Smooth muscle cell (in vitro differentiated cells): ENCODE measurements around the gene INTS14. TPM values are rescaled to one million over a fixed set of nuclear protein-coding genes. Genes with fewer than 3 reads are reported as not detected.

Experiments used
- DNase-seq: peaks from one replicate; lab custom pipeline; 2025; ENCODE audit not compliant: unreplicated experiment; lab: John Stamatoyannopoulos, UW
- H2AFZ ChIP-seq: fragments of 200-600 bp; sonication (generic); 2 replicates; pipeline ENCODE4 v1.6.0; 2016; ENCODE audit warnings: antibody characterized with exemption, low read depth, mild to moderate bottlenecking
- H3F3A ChIP-seq: fragments of 200-600 bp; sonication (generic); 2 replicates; pipeline ENCODE4 v1.6.0; 2017; ENCODE audit warnings: antibody characterized with exemption, low read depth
- H3K27ac ChIP-seq: fragments of 200-600 bp; sonication (generic); 2 replicates; pipeline ENCODE4 v1.5.1; 2016; ENCODE audit warnings: low read depth, mild to moderate bottlenecking
- H3K27me3 ChIP-seq: fragments of 200-600 bp; sonication (generic); 2 replicates; pipeline ENCODE4 v1.6.1; 2016; ENCODE audit warnings: low read depth, mild to moderate bottlenecking
- H3K36me3 ChIP-seq: fragments of 200-600 bp; sonication (generic); 2 replicates; pipeline ENCODE4 v1.5.1; 2016; ENCODE audit warnings: low read depth
- H3K4me1 ChIP-seq: fragments of 200-600 bp; sonication (generic); 2 replicates; pipeline ENCODE4 v1.5.1; 2016; ENCODE audit warnings: low read depth
- H3K4me2 ChIP-seq: fragments of 200-600 bp; sonication (generic); 2 replicates; pipeline ENCODE4 v1.6.0; 2016; ENCODE audit warnings: mild to moderate bottlenecking
- H3K4me3 ChIP-seq: fragments of 200-600 bp; sonication (generic); 2 replicates; pipeline ENCODE4 v1.5.1; 2016; ENCODE audit warnings: mild to moderate bottlenecking
- H3K79me2 ChIP-seq: fragments of 200-600 bp; sonication (generic); 2 replicates; pipeline ENCODE4 v1.6.0; 2016; ENCODE audit warnings: low read depth, mild to moderate bottlenecking
- H3K9ac ChIP-seq: fragments of 200-600 bp; sonication (generic); 2 replicates; pipeline ENCODE4 v1.6.0; 2016; ENCODE audit warnings: low read depth
- H3K9me3 ChIP-seq: fragments of 200-600 bp; sonication (generic); replicated peaks from 2 replicates; pipeline ENCODE4 v1.5.1; 2016; ENCODE audit warnings: low read depth
- H4K20me1 ChIP-seq: fragments of 200-600 bp; sonication (generic); 2 replicates; pipeline ENCODE4 v1.6.0; 2016; ENCODE audit warnings: low read depth
- WGBS: methylation state at CpG from one replicate; pipeline ENCODE4 v1.1.7; 2016; ENCODE audit warnings: low lambda C conversion rate; 5-methylcytosine and 5-hydroxymethylcytosine counted together
- polyA plus RNA-seq: library from polyadenylated mRNA; unstranded; fragments of >200 nt; fragmentation: Nextera tagmentation; extraction: Ambion mirVana; gene quantifications from 2 replicates; pipeline ENCODE4 v1.2.1, GENCODE V29; 2016
- total RNA-seq: library from RNA; depleted of rRNA; stranded (reverse); fragments of >200 nt; gene quantifications from 2 replicates; pipeline ENCODE4 v1.2.3, GENCODE V29; 2014
- TF ChIP-seq, protein P1 (sequence below): fragments of 200-600 bp; sonication (generic); IDR thresholded peaks from 2 replicates; pipeline ENCODE4 v1.5.1; 2017; ENCODE audit warnings: borderline replicate concordance, mild to moderate bottlenecking, antibody characterized with exemption; ENCODE audit not compliant: insufficient read depth, poor library complexity, severe bottlenecking

INTS14 gene
- total and polyA plus RNA-seq, 2 experiments from 2014 or later, result 18.3 to 22.5 TPM

GRCh38 chr15:65630760-65631159 lies 19.8 kb upstream of the INTS14 start:
- Histone ChIP-seq H3F3A (no peaks in the 10 kb centered on the region), H2AFZ (no peak overlapping the region), H3K27ac (no peak overlapping the region), H3K27me3 (no peaks in the 10 kb centered on the region), H3K4me1 (no peaks in the 10 kb centered on the region), H3K36me3 (peaks cover 2% of the 10 kb centered on the region), H3K79me2 (no peaks in the 10 kb centered on the region), H3K9ac (no peak overlapping the region), H3K4me3 (no peak overlapping the region), H4K20me1 (no peaks in the 10 kb centered on the region), H3K4me2 (no peak overlapping the region), H3K9me3 (no peaks in the 10 kb centered on the region)
- WGBS, result 99% methylated on average over 5 of the region's 5 CpGs
- TF ChIP-seq, protein P1, sequence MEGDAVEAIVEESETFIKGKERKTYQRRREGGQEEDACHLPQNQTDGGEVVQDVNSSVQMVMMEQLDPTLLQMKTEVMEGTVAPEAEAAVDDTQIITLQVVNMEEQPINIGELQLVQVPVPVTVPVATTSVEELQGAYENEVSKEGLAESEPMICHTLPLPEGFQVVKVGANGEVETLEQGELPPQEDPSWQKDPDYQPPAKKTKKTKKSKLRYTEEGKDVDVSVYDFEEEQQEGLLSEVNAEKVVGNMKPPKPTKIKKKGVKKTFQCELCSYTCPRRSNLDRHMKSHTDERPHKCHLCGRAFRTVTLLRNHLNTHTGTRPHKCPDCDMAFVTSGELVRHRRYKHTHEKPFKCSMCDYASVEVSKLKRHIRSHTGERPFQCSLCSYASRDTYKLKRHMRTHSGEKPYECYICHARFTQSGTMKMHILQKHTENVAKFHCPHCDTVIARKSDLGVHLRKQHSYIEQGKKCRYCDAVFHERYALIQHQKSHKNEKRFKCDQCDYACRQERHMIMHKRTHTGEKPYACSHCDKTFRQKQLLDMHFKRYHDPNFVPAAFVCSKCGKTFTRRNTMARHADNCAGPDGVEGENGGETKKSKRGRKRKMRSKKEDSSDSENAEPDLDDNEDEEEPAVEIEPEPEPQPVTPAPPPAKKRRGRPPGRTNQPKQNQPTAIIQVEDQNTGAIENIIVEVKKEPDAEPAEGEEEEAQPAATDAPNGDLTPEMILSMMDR, result no peak
- no peak for DNase-seq

- no peaks in the 10 kb centered on the region for H4K20me1 ChIP-seq
- 92% methylated on average over 3 of the region's 3 CpGs for WGBS
- no peak overlapping the region for H3K9ac ChIP-seq
- DNase-seq, result no peak
- H3K4me1 ChIP-seq, result no peaks in the 10 kb centered on the region
- H3F3A ChIP-seq, result no peaks in the 10 kb centered on the region
- H3K4me2 ChIP-seq, result no peak overlapping the region
- no peak overlapping the region for H3K27ac ChIP-seq
- H3K4me3 ChIP-seq, result no peak overlapping the region
- peaks cover 4% of the 10 kb centered on the region for H3K36me3 ChIP-seq
- no peak overlapping the region for H2AFZ ChIP-seq
- no peaks in the 10 kb centered on the region for H3K9me3 ChIP-seq
- no peaks in the 10 kb centered on the region for H3K27me3 ChIP-seq
- TF ChIP-seq, protein P1, result no peak
- no peaks in the 10 kb centered on the region for H3K79me2 ChIP-seq
These were observed 18.6 kb upstream of the INTS14 start for GRCh38 chr15:65629548-65629947.

DNA sequence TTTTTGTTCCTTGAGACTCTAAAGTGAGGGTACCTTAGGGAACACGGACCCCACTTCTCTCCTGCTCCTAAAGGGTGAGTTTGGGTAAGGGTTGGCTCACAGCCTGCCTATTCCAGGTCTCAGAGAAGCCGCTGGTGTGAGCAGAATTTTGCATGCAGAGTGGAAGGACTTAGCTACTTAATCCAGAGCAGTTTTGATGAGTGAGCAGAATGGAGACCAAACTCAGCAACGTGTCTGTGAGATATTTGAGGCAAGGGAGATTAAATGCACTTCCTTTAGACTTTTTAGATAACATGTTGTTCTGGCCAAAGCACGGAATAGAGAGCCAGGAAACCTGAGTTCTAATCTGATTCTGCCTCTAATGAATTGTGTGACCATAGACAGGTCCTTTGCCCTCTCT lies 15.9 kb upstream of the INTS14 start:
- Histone ChIP-seq H3K4me2 (no peak overlapping the region), H3F3A (no peaks in the 10 kb centered on the region), H3K36me3 (peaks cover 4% of the 10 kb centered on the region), H3K27me3 (no peaks in the 10 kb centered on the region), H3K4me1 (no peaks in the 10 kb centered on the region), H4K20me1 (no peaks in the 10 kb centered on the region), H3K27ac (no peak overlapping the region), H3K4me3 (no peak overlapping the region), H3K79me2 (no peaks in the 10 kb centered on the region), H3K9me3 (no peaks in the 10 kb centered on the region), H2AFZ (no peak overlapping the region), H3K9ac (no peak overlapping the region)
- TF ChIP-seq, protein P1, result no peak
- no peak for DNase-seq
- 47% methylated on average over 4 of the region's 4 CpGs for WGBS

GRCh38 chr15:65623103-65623502 lies 12.2 kb upstream of the INTS14 start:
- H3K9me3 ChIP-seq, result no peaks in the 10 kb centered on the region
- no peak overlapping the region for H3K4me2 ChIP-seq
- no peak overlapping the region for H3K9ac ChIP-seq

More at GRCh38 chr15:65623103-65623502, 12.2 kb upstream of the INTS14 start:
- Histone ChIP-seq H3K4me3 (no peak overlapping the region), H3K79me2 (no peaks in the 10 kb centered on the region), H3K4me1 (no peaks in the 10 kb centered on the region), H2AFZ (no peak overlapping the region), H3K27me3 (no peaks in the 10 kb centered on the region), H4K20me1 (no peaks in the 10 kb centered on the region), H3K36me3 (peaks cover 4% of the 10 kb centered on the region), H3F3A (no peaks in the 10 kb centered on the region), H3K27ac (no peak overlapping the region)
- DNase-seq, result no peak
- TF ChIP-seq, protein P1, result no peak
